GM23338 (cell line): ENCODE data around the gene DCUN1D4. TPM values are rescaled to one million over a fixed set of nuclear protein-coding genes. Genes with fewer than 3 reads are reported as not detected.

ENCODE experiments used
- ATAC-seq: fragments of 200-7000 bp; cut with Tn5 transposase; 3 replicates; pipeline ENCODE4 v1.9.1; 2020
- DNase-seq: peaks from one replicate; pipeline ENCODE4 v3.0.0-alpha.2; 2015; ENCODE audit warnings: low spot score
- H2AFZ ChIP-seq: fragments of 200-600 bp; sonication (generic); 2 replicates; pipeline ENCODE4 v1.8.0; 2016; ENCODE audit warnings: antibody characterized with exemption, mild to moderate bottlenecking, moderate library complexity
- H3F3A ChIP-seq: fragments of 200-600 bp; sonication (generic); replicated peaks from 2 replicates; pipeline ENCODE4 v1.8.0; 2017; ENCODE audit warnings: antibody characterized with exemption, mixed run types, low read depth
- H3K27ac ChIP-seq: fragments of 200-600 bp; sonication (generic); 2 replicates; pipeline ENCODE4 v1.6.1; 2016; ENCODE audit warnings: low read depth
- H3K27me3 ChIP-seq: fragments of 200-600 bp; sonication (generic); 2 replicates; pipeline ENCODE4 v1.8.0; 2016; ENCODE audit warnings: mild to moderate bottlenecking, mixed run types, moderate library complexity; ENCODE audit not compliant: insufficient read depth
- H3K36me3 ChIP-seq: fragments of 200-600 bp; sonication (generic); 2 replicates; pipeline ENCODE4 v1.8.0; 2016; ENCODE audit warnings: mild to moderate bottlenecking; ENCODE audit not compliant: insufficient read depth
- H3K4me1 ChIP-seq: fragments of 200-600 bp; sonication (generic); 2 replicates; pipeline ENCODE4 v1.8.0; 2016; ENCODE audit warnings: mild to moderate bottlenecking, moderate library complexity; ENCODE audit not compliant: insufficient read depth
- H3K4me2 ChIP-seq: fragments of 200-600 bp; sonication (generic); 2 replicates; pipeline ENCODE4 v1.7.1; 2017; ENCODE audit warnings: mixed run types
- H3K4me3 ChIP-seq: fragments of 200-600 bp; sonication (generic); 2 replicates; pipeline ENCODE4 v1.6.1; 2016; ENCODE audit warnings: mixed run types
- H3K79me2 ChIP-seq: fragments of 200-600 bp; sonication (generic); replicated peaks from 2 replicates; pipeline ENCODE4 v1.8.0; 2017; ENCODE audit warnings: mild to moderate bottlenecking; ENCODE audit not compliant: insufficient read depth
- H3K9me2 ChIP-seq: fragments of 200-600 bp; sonication (generic); 2 replicates; pipeline ENCODE4 v1.8.0; 2017; ENCODE audit not compliant: insufficient read depth
- H4K20me1 ChIP-seq: fragments of 200-600 bp; sonication (generic); replicated peaks from 2 replicates; pipeline ENCODE4 v1.8.0; 2017; ENCODE audit warnings: mild to moderate bottlenecking; ENCODE audit not compliant: insufficient read depth
- H3K27ac Mint-ChIP-seq: 2 replicates; pipeline ENCODE4 v1.8.0; 2020; ENCODE audit warnings: inconsistent platforms, mild to moderate bottlenecking, moderate library complexity, mixed read lengths
- H3K27me3 Mint-ChIP-seq: 3 replicates; pipeline ENCODE4 v1.8.0; 2022; ENCODE audit warnings: low read depth, mild to moderate bottlenecking, moderate library complexity, mixed read lengths, inconsistent platforms; ENCODE audit not compliant: insufficient read depth, poor library complexity
- H3K36me3 Mint-ChIP-seq: 3 replicates; pipeline ENCODE4 v1.8.0; 2021; ENCODE audit warnings: low read depth, mild to moderate bottlenecking, inconsistent platforms, moderate library complexity, mixed read lengths
- H3K4me1 Mint-ChIP-seq: 3 replicates; pipeline ENCODE4 v1.8.0; 2020; ENCODE audit warnings: mild to moderate bottlenecking, inconsistent platforms, mixed read lengths
- H3K4me3 Mint-ChIP-seq: 3 replicates; pipeline ENCODE4 v1.8.0; 2021; ENCODE audit warnings: moderate library complexity, mild to moderate bottlenecking, inconsistent platforms, mixed read lengths
- H3K9me3 Mint-ChIP-seq: 3 replicates; pipeline ENCODE4 v1.8.0; 2020; ENCODE audit warnings: moderate library complexity, mild to moderate bottlenecking, inconsistent platforms, mixed read lengths
- CTCF ChIP-seq, 2 experiments: fragments of 200-600 bp in 1 of 2; sonication (generic) in 1 of 2; conservative IDR thresholded peaks; 2 replicates each; pipeline versions ENCODE4 v1.5.1 to v1.6.1; 2016 to 2017; ENCODE audit warnings: antibody characterized with exemption in 2 of 2, low read depth in 2 of 2, mild to moderate bottlenecking in 2 of 2, moderate library complexity in 1 of 2
- ETS1 ChIP-seq: IDR thresholded peaks from 2 replicates; pipeline ENCODE4 v1.6.1; 2016; ENCODE audit warnings: antibody characterized with exemption
- EZH2phosphoT487 ChIP-seq: fragments of 200-600 bp; sonication (generic); IDR thresholded peaks from one replicate; pipeline ENCODE4 v1.8.1; 2018; ENCODE audit warnings: antibody characterized with exemption; ENCODE audit not compliant: unreplicated experiment
- JUNB ChIP-seq: IDR thresholded peaks from one replicate; pipeline ENCODE4 v1.6.1; 2016; ENCODE audit warnings: antibody characterized with exemption; ENCODE audit not compliant: unreplicated experiment
- NANOG ChIP-seq: IDR thresholded peaks from 2 replicates; pipeline ENCODE4 v1.6.1; 2016; ENCODE audit warnings: antibody characterized with exemption, borderline replicate concordance
- POLR2AphosphoS5 ChIP-seq: IDR thresholded peaks from 2 replicates; pipeline ENCODE4 v1.6.1; 2016; ENCODE audit warnings: antibody characterized with exemption, low read depth
- ZNF462 ChIP-seq: fragments of 250-450 bp; sonication (Bioruptor Pico); IDR thresholded peaks from 2 replicates; pipeline ENCODE4 v1.5.0; 2020; ENCODE audit warnings: mild to moderate bottlenecking, moderate library complexity
- polyA plus RNA-seq: library from polyadenylated mRNA; unstranded; fragments of >200 nt; fragmentation: Nextera tagmentation; extraction: Ambion mirVana; gene quantifications from 2 replicates; pipeline ENCODE4 v1.2.1, GENCODE V29; 2016
- total RNA-seq: library from RNA; depleted of rRNA; stranded (reverse); fragments of >200 nt; shearing (Covaris generic); gene quantifications from 2 replicates; pipeline ENCODE4 v1.2.3, GENCODE V29; 2014

The DCUN1D4 gene
- total and polyA plus RNA-seq, 2 experiments from 2014 or later: 26.1 to 54.8 TPM

- no peak for TF ChIP-seq ZNF462 (CRISPR knock-in tag)
Observed at GRCh38 chr4:51862781-51863180, 19.8 kb downstream of the DCUN1D4 start (continued).

- no peak overlapping the region for H3K4me3 Mint-ChIP-seq
- Histone ChIP-seq H3K27me3 (no peaks in the 10 kb centered on the region), H3K27ac (no peak overlapping the region), H4K20me1 (peaks cover 18% of the 10 kb centered on the region; the same call in 1 of the 2 replicates), H3K4me2 (no peak overlapping the region), H3K9me2 (no peaks in the 10 kb centered on the region), H3F3A (no peaks in the 10 kb centered on the region), H3K4me3 (no peak overlapping the region), H2AFZ (no peak overlapping the region), H3K79me2 (peaks cover 41% of the 10 kb centered on the region), H3K36me3 (peaks cover 15% of the 10 kb centered on the region; the same call in 1 of the 2 replicates), H3K4me1 (peaks cover 16% of the 10 kb centered on the region)
- ATAC-seq: no peak
- H3K9me3 Mint-ChIP-seq: no peaks in the 10 kb centered on the region
- peaks cover 17% of the 10 kb centered on the region for H3K4me1 Mint-ChIP-seq
- no peak for DNase-seq
- H3K27me3 Mint-ChIP-seq: peaks cover 4% of the 10 kb centered on the region
- H3K27ac Mint-ChIP-seq: no peak overlapping the region
- H3K36me3 Mint-ChIP-seq: peaks cover 53% of the 10 kb centered on the region
- no peak for TF ChIP-seq CTCF (conservative IDR thresholded peaks at IDR 0.05; ENCODE audit: low read depth in 2 of 2)
- TF ChIP-seq POLR2AphosphoS5: no peak
- TF ChIP-seq ZNF462 (CRISPR knock-in tag): no peak
- TF ChIP-seq ETS1: no peak
- no peak for TF ChIP-seq JUNB
- no peak for TF ChIP-seq EZH2phosphoT487
- no peak for TF ChIP-seq NANOG
Observed at GRCh38 chr4:51865717-51866116, 22.8 kb downstream of the DCUN1D4 start.
